Osteoblast (primary cell): ENCODE data around the gene C4A. TPM values are rescaled to one million over a fixed set of nuclear protein-coding genes. Genes with fewer than 3 reads are reported as not detected.

Source experiments
- DNase-seq: peaks from one replicate; pipeline ENCODE4 v3.0.0; 2011; ENCODE audit warnings: low spot score, mixed read lengths; ENCODE audit not compliant: insufficient read length; ENCODE audit errors: missing footprints
- H2AFZ ChIP-seq: 2 replicates; pipeline ENCODE4 v1.6.0; 2011; ENCODE audit warnings: mild to moderate bottlenecking, low read length
- H3K27ac ChIP-seq: 2 replicates; pipeline ENCODE4 v1.5.1; 2011; ENCODE audit warnings: mild to moderate bottlenecking, low read depth, low read length, moderate library complexity
- H3K27me3 ChIP-seq: 2 replicates; pipeline ENCODE4 v1.6.0; 2012; ENCODE audit warnings: mild to moderate bottlenecking, control low read depth, inconsistent platforms, low read length, moderate library complexity; ENCODE audit not compliant: insufficient read depth
- H3K36me3 ChIP-seq: 2 replicates; pipeline ENCODE4 v1.5.1; 2011; ENCODE audit warnings: mild to moderate bottlenecking, low read length, control low read depth, moderate library complexity; ENCODE audit not compliant: insufficient read depth
- H3K4me1 ChIP-seq: 2 replicates; pipeline ENCODE4 v1.5.1; 2011; ENCODE audit warnings: mild to moderate bottlenecking, low read length, control low read depth, moderate library complexity; ENCODE audit not compliant: insufficient read depth
- H3K4me2 ChIP-seq: 2 replicates; pipeline ENCODE4 v1.6.0; 2011; ENCODE audit warnings: mild to moderate bottlenecking, low read length; ENCODE audit not compliant: insufficient read depth
- H3K4me3 ChIP-seq: fragments of 200-600 bp; sonication (generic); 3 replicates; pipeline ENCODE4 v1.5.1; 2012; ENCODE audit warnings: mild to moderate bottlenecking, low read length, inconsistent platforms; ENCODE audit not compliant: insufficient read depth
- H3K79me2 ChIP-seq: 2 replicates; pipeline ENCODE4 v1.6.0; 2012; ENCODE audit warnings: mild to moderate bottlenecking, low read length, control low read depth, inconsistent platforms; ENCODE audit not compliant: insufficient read depth
- H3K9me3 ChIP-seq: 2 replicates; pipeline ENCODE4 v1.5.1; 2011; ENCODE audit warnings: low read depth, low read length, control low read depth
- H4K20me1 ChIP-seq: 2 replicates; pipeline ENCODE4 v1.6.0; 2012; ENCODE audit warnings: mild to moderate bottlenecking, low read length, control low read depth; ENCODE audit not compliant: insufficient read depth
- CTCF ChIP-seq: IDR thresholded peaks from 2 replicates; pipeline ENCODE4 v1.5.1; 2011; ENCODE audit warnings: mild to moderate bottlenecking, low read depth, low read length, moderate library complexity; ENCODE audit errors: extremely low read depth
- total RNA-seq: library from RNA; depleted of rRNA; stranded (reverse); fragments of >200 nt; gene quantifications from 2 replicates; pipeline ENCODE4 v1.2.3, GENCODE V29; 2012

Gene C4A
- total RNA-seq, 1 donor = 7.2 TPM

- Histone ChIP-seq H3K4me3 (peak overlapping the region; percentile 68), H3K27ac (peak overlapping the region; percentile 81), H3K27me3 (peaks cover 5% of the 10 kb centered on the region), H3K9me3 (no peaks in the 10 kb centered on the region), H3K4me1 (peaks cover 23% of the 10 kb centered on the region), H4K20me1 (no peaks in the 10 kb centered on the region), H3K4me2 (peak overlapping the region; percentile 94), H2AFZ (peak overlapping the region; percentile 87), H3K79me2 (no peaks in the 10 kb centered on the region), H3K36me3 (peaks cover 5% of the 10 kb centered on the region)
- peak; percentile 45 for DNase-seq
- no peak for TF ChIP-seq CTCF
Observed at GRCh38 chr6:31946370-31946885, 35.4 kb upstream of the C4A start.

GRCh38 chr6:31947070-31947675, 34.7 kb upstream of the C4A start:
- no peak for DNase-seq
- Histone ChIP-seq H3K4me1 (peaks cover 23% of the 10 kb centered on the region), H3K4me3 (no peak overlapping the region), H3K36me3 (peaks cover 12% of the 10 kb centered on the region), H3K79me2 (no peaks in the 10 kb centered on the region), H3K27ac (no peak overlapping the region), H3K9me3 (no peaks in the 10 kb centered on the region), H3K4me2 (no peak overlapping the region), H2AFZ (no peak overlapping the region), H4K20me1 (no peaks in the 10 kb centered on the region), H3K27me3 (peaks cover 5% of the 10 kb centered on the region)
- no peak for TF ChIP-seq CTCF

GRCh38 chr6:31947864-31948263, 34.0 kb upstream of the C4A start:
- no peaks in the 10 kb centered on the region for H4K20me1 ChIP-seq
- no peak overlapping the region for H3K4me3 ChIP-seq
- H3K36me3 ChIP-seq = peaks cover 17% of the 10 kb centered on the region
- no peak for DNase-seq
- no peak overlapping the region for H3K4me2 ChIP-seq
- peaks cover 5% of the 10 kb centered on the region for H3K27me3 ChIP-seq
- peaks cover 23% of the 10 kb centered on the region for H3K4me1 ChIP-seq
- no peak for TF ChIP-seq CTCF
- H3K9me3 ChIP-seq = no peaks in the 10 kb centered on the region
- H3K27ac ChIP-seq = no peak overlapping the region
- H2AFZ ChIP-seq = no peak overlapping the region
- no peaks in the 10 kb centered on the region for H3K79me2 ChIP-seq

- H3K27me3 ChIP-seq = peaks cover 5% of the 10 kb centered on the region
- no peaks in the 10 kb centered on the region for H3K9me3 ChIP-seq
- H2AFZ ChIP-seq = no peak overlapping the region
- peaks cover 21% of the 10 kb centered on the region for H3K36me3 ChIP-seq
- peaks cover 23% of the 10 kb centered on the region for H3K4me1 ChIP-seq
- TF ChIP-seq CTCF = no peak
- no peak overlapping the region for H3K27ac ChIP-seq
- no peaks in the 10 kb centered on the region for H4K20me1 ChIP-seq
- H3K4me2 ChIP-seq = no peak overlapping the region
- peak; percentile 5 for DNase-seq
- H3K4me3 ChIP-seq = no peak overlapping the region
- no peaks in the 10 kb centered on the region for H3K79me2 ChIP-seq
Observed at GRCh38 chr6:31948306-31948705, 33.6 kb upstream of the C4A start.
